Ovary (tissue), 3 donors: ENCODE data around the gene KPTN.

Experiments
- EP300 ChIP-seq: sonication (generic); formaldehyde crosslinking; IDR thresholded peaks from one replicate; pipeline ENCODE4 v1.6.1; 2017; ENCODE audit warnings: antibody characterized with exemption
- POLR2A ChIP-seq: fragments of 450-650 bp; IDR thresholded peaks from one replicate; pipeline ENCODE4 v1.6.1; 2017; ENCODE audit warnings: antibody characterized with exemption, mild to moderate bottlenecking, moderate library complexity
- TF ChIP-seq, protein P1 (sequence below), 3 donors: fragments of 450-650 bp in 2 of 3; fragments of 200-600 bp in 1 of 3; IDR thresholded peaks; one replicate each; pipeline versions ENCODE4 v1.5.1 to v1.8.0; 2016 to 2022; ENCODE audit warnings: antibody characterized with exemption in 3 of 3, mild to moderate bottlenecking in 1 of 3
- donor health status: DM: no; HTN: no; CAD: no.

DNA sequence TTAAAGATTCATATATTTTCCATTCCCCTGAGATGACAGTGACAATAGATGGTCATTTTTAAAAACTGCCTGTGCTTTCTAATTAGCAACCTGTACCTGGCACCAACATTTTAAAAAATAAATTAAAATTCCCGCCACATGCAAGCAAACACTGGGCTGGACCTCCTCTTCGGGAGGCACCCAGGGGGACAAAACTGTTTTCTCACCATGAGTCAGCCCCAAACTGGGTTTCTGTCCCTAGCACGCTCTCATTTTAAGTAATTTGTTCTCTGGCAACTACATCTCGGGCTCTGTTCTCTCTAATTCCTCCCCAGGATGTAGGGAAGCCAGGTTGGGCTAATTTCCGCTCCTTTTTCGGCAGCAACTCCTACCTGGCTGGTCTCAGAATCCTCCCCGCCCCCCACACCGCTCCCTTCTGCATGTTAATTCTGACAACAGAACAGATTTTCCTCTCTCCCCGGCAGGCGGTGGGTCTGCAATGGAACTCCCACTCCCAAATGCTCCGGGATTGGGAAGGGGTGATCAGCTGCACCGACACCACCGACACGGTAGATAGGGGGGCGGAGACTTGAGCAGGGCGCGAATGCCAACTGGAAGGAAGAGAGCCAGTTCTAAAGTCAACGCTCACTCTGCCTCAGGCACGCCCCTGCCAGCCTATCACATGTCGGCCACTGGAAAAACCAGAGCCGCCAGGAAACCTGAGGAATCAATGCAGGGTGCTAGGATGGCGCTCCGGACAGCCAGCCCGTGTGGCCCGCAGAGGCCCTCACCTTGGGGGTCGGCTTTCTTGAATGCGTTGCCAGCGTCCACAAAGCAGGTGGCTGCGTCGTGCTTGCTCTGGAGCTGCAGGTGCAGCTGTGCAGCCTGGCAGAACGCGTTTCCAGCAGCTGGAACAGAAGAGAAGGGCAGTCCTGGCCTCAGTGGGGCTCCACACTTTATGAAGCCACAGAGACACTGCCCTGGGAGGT lies 16.1 kb upstream of the KPTN start:
- TF ChIP-seq, protein P1, sequence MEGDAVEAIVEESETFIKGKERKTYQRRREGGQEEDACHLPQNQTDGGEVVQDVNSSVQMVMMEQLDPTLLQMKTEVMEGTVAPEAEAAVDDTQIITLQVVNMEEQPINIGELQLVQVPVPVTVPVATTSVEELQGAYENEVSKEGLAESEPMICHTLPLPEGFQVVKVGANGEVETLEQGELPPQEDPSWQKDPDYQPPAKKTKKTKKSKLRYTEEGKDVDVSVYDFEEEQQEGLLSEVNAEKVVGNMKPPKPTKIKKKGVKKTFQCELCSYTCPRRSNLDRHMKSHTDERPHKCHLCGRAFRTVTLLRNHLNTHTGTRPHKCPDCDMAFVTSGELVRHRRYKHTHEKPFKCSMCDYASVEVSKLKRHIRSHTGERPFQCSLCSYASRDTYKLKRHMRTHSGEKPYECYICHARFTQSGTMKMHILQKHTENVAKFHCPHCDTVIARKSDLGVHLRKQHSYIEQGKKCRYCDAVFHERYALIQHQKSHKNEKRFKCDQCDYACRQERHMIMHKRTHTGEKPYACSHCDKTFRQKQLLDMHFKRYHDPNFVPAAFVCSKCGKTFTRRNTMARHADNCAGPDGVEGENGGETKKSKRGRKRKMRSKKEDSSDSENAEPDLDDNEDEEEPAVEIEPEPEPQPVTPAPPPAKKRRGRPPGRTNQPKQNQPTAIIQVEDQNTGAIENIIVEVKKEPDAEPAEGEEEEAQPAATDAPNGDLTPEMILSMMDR (IDR thresholded peaks at IDR 0.05) = no peak
- TF ChIP-seq POLR2A = no peak
- no peak for TF ChIP-seq EP300
